ENCODE results near the gene ARHGDIB.

GRCh38 chr12:14924541-14924940 is 36.9 kb downstream of the ARHGDIB start:
- no peak for TF ChIP-seq POLR2AphosphoS5 (IDR thresholded peaks at IDR 0.05; ENCODE audit: borderline replicate concordance, low read depth, low read length)
- no peak for TF ChIP-seq EZH2 (IDR thresholded peaks at IDR 0.05)
